Activated CD8-positive, alpha-beta memory T cell treated with anti-CD3 and anti-CD28 coated beads, Interleukin-2, amount 10 ng/mL, durations not matched to agents 7 days and 5 days (primary cell): ENCODE results near the gene FCN1. TPM values are rescaled to one million over a fixed set of nuclear protein-coding genes. Genes with fewer than 3 reads are reported as not detected.

Experiments
- ATAC-seq: fragments of 150-1000 bp; cut with Tn5 transposase; one replicate; pipeline ENCODE4 v1.10.0; 2021; ENCODE audit warnings: moderate library complexity
- CTCF ChIA-PET: fragments of 350-600 bp; sonication (Branson Sonifier 250); formaldehyde crosslinking; loops from one replicate; lab custom pipeline; 2021; ENCODE audit warnings: antibody characterized with exemption; lab: Charles Lee
- DNase-seq: peaks from one replicate; pipeline ENCODE4 v3.0.0-alpha.2; 2020
- H3K27ac Mint-ChIP-seq: one replicate; pipeline ENCODE4 v1.8.0; 2021; ENCODE audit warnings: mild to moderate bottlenecking, mixed read lengths
- H3K27me3 Mint-ChIP-seq: one replicate; pipeline ENCODE4 v1.8.0; 2021; ENCODE audit warnings: mixed read lengths
- H3K36me3 Mint-ChIP-seq: one replicate; pipeline ENCODE4 v1.8.0; 2021; ENCODE audit warnings: mild to moderate bottlenecking, mixed read lengths
- H3K4me1 Mint-ChIP-seq: one replicate; pipeline ENCODE4 v1.8.0; 2021; ENCODE audit warnings: mixed read lengths
- H3K4me3 Mint-ChIP-seq: one replicate; pipeline ENCODE4 v1.8.0; 2021; ENCODE audit warnings: mild to moderate bottlenecking, moderate library complexity, mixed read lengths
- H3K9me3 Mint-ChIP-seq: one replicate; pipeline ENCODE4 v1.8.0; 2022; ENCODE audit warnings: low read depth, mixed read lengths
- total RNA-seq, 2 experiments: library from RNA; stranded (reverse); gene quantifications; one replicate each; pipeline ENCODE4 v1.2.3, GENCODE V29; 2021

Gene FCN1
- total RNA-seq, 2 experiments from 2014 or later, result not detected

DNA sequence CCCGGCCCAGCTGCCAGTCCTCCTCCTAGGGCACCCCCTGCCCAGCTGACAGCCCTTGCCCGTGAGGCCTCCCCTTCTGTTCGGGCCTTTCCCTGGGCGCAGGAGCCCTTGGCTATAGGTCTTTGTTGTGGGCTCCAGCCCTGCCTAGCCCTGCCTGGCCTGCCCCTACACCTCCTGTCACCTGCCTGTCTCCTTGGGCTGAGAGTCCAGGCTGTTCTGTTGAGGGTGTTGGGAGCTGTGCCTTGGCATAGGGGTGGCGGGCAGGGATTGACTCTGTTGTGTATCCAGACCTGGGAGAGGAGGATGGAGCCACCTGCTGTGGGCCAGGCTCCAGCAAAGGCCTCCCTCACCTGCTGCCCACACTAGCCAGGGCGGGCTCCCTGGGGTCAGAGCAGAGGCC lies 25.5 kb downstream of the FCN1 start:
- no peak overlapping the region for H3K27ac Mint-ChIP-seq
- H3K9me3 Mint-ChIP-seq, result no peaks in the 10 kb centered on the region
- peaks cover 2% of the 10 kb centered on the region for H3K27me3 Mint-ChIP-seq
- no peaks in the 10 kb centered on the region for H3K36me3 Mint-ChIP-seq
- ATAC-seq (no peak), DNase-seq (no peak)
- H3K4me1 Mint-ChIP-seq, result no peaks in the 10 kb centered on the region
- no peak overlapping the region for H3K4me3 Mint-ChIP-seq
- CTCF ChIA-PET, result no interaction called here

DNA sequence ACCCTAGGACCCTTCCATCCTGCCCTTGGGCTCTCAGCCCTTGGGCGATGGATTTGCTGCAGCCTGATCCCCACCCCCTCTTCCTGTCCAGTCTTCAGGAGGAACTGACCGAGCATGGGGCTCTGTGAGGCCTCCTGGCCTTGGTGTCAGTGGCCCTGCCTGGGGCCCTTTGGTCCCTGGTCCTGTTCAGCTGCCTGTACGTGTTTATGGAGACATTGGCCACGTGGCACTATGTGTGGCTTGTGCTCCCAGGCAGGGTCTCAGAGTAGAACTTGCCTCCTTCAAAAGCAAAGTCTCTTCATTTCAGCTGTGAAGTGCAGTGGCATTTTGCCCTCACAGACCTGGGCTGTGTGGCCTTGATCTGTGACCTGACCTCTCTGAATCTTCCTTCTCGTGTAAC lies 26.0 kb downstream of the FCN1 start:
- DNase-seq (peak; percentile 33), ATAC-seq (no peak)
- CTCF ChIA-PET, result no interaction called here
- Mint-ChIP-seq H3K4me3 (no peak overlapping the region), H3K27me3 (peaks cover 2% of the 10 kb centered on the region), H3K9me3 (no peaks in the 10 kb centered on the region), H3K4me1 (no peaks in the 10 kb centered on the region), H3K27ac (no peak overlapping the region), H3K36me3 (no peaks in the 10 kb centered on the region)

DNA sequence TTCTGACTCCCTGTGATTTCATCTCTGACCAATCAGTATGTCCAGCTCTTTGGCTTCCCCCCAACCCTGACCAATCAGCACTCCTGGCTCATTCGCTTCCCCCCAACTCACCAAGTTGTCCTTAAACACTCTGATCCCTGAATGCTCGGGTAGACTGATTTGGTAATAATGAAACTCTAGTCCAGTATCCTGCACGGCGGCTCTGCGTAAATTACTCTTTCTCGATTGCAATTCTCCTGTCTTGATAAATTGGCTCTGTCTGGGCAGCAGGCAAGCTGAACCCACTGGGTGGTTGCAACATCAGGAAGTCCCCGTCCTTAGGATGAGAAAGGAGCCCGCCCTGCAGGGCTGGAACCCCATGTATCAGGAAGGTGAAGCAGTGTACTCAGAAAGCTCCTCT lies 26.7 kb downstream of the FCN1 start:
- Mint-ChIP-seq H3K27ac (no peak overlapping the region), H3K27me3 (peaks cover 2% of the 10 kb centered on the region), H3K4me1 (no peaks in the 10 kb centered on the region), H3K4me3 (no peak overlapping the region), H3K9me3 (no peaks in the 10 kb centered on the region), H3K36me3 (no peaks in the 10 kb centered on the region)
- ATAC-seq (no peak), DNase-seq (peak; percentile 22)
- CTCF ChIA-PET, result no interaction called here

DNA sequence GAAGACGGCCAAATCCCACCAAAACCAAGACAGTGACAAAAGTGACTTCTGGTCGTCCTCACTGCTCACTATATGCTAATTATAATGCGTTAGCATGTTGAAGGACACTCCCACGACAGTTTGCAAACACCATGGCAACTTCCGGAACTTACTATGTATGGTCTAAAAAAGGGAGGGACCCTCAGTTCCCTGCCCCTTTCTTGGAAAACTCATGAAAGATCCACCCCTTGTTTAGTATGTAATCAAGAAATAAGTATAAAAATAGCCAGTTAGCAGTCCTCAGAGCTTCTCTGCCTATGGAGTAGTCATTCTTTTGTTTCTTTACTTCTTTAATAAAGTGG lies 27.6 kb downstream of the FCN1 start:
- DNase-seq (no peak), ATAC-seq (no peak)
- no peaks in the 10 kb centered on the region for H3K36me3 Mint-ChIP-seq
- no peaks in the 10 kb centered on the region for H3K9me3 Mint-ChIP-seq
- CTCF ChIA-PET, result no interaction called here
- no peaks in the 10 kb centered on the region for H3K4me1 Mint-ChIP-seq
- H3K27ac Mint-ChIP-seq, result no peak overlapping the region
- H3K27me3 Mint-ChIP-seq, result peaks cover 2% of the 10 kb centered on the region
- H3K4me3 Mint-ChIP-seq, result no peak overlapping the region

DNA sequence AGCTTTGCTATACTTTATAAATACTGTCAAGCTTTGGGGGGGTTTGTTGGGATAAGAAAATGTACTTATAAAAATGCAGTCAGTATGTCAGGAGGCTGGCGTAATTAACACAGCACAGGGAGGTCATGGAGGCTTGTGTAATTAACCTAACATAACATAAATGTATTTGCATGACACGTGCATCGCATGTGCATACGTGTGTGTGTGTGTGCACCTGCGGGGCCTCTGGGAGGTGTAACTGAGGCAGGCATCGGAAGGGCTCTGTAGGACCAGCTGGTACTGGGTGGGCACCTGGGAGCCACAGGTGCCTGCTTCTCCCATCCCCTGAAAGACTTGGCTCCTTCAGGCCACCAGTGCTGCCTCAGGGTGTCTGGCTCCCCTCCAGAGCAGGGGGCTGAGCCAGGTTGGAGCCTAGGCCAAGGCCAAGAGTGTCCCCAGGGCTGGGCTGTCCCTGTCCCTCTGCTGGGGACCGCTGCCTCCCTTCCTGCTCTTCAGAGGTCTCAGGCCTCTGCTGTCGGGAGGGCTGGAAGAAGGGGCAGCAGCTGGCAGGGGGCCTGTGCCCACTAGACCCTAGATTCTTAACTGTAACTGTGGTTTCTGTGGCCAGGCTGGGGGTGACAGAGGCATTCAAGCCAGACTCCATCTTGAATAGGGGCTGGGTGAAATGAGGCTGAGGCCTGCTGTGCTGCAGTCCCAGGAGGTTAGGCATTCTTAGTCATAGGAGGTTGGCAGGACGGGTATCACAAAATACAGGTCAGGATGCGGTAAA lies 28.1 kb downstream of the FCN1 start:
- Mint-ChIP-seq H3K4me3 (no peak overlapping the region), H3K36me3 (no peaks in the 10 kb centered on the region), H3K9me3 (no peaks in the 10 kb centered on the region), H3K4me1 (no peaks in the 10 kb centered on the region), H3K27me3 (peaks cover 2% of the 10 kb centered on the region), H3K27ac (no peak overlapping the region)
- DNase-seq (peak; percentile 18), ATAC-seq (no peak)
- CTCF ChIA-PET, result no interaction called here

DNA sequence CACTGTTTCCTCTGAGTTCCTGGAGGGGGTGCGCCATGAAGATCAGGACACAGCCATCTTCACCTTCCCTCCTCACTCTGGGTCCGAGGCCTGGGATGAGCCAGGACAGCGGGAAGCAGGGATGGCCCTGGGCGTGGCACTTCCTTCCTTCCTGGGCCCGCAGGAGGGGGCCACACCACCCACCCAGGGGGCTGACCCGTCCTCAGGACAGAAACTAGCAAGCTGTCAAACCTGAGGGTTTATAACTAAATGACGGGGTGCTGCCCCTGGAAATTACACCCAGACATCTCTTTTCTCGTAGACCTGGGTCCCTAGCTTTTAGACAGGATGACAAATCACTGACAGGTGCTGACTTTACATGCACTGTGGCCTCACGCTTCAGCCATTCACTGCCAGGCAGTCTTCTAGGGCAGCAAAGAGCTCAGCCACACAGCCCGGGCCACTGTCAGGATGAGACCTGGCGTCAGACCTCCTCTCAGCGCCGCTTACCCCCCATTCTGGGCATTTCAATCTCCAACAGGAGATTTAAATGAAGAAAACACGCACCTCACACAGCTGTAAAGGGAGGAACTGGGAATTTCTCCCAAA lies 29.0 kb downstream of the FCN1 start:
- Mint-ChIP-seq H3K27ac (no peak overlapping the region), H3K9me3 (no peaks in the 10 kb centered on the region), H3K27me3 (peaks cover 2% of the 10 kb centered on the region), H3K4me3 (no peak overlapping the region), H3K4me1 (no peaks in the 10 kb centered on the region), H3K36me3 (no peaks in the 10 kb centered on the region)
- DNase-seq (peak; percentile 25), ATAC-seq (no peak)
- CTCF ChIA-PET, result interaction anchor here (0.9 to 1.0 kb wide), 2 partner anchors 30 to 287 kb away, joined by 3 read pairs; no protein-coding TSS in a partner anchor

DNA sequence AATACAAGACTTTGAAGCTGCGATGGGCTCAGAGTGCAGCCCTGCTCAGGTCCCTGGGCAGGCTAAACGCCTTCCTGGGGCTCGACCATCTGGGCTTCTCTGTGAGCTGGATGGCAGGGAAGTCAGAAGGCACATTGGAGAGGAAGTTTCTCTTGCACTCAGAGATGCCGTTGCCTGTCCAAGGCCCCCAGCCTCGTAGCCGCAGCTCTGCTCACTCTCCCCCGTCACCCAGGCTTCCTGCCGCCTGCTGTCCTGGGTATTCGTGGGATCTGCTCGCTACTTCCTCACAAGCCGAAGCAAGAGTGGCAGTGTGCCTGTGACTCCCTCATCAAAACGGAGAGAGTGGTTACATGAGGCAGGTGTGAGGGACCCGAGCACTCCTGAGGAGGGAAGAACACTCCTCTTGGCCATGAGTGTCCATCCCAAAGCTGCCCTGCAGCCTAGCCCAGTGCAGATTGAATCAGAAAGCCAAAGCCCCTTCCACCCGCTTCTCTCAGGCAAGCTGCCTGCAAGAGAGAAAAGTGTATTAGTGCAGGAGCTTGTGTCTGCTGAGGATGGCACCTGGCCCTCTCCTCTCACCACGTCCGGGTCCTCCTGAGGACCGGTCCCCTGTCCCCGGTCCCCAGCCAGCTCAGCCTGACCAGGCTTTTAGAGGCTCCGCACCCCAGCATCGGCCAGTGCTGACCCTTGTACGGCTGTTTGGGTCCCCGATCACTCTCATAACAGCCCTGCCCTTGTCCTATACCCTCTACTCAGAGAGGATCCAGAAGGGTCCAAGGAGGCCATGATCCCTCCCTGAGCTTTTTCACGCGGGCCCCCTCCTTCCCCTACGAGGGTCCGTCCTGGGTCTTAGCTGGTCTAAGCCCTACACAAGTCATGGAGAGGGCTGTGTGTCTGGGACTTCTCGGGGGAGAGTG lies 29.8 kb downstream of the FCN1 start:
- CTCF ChIA-PET, result interaction anchor here (0.9 to 1.0 kb wide), 2 partner anchors 29 to 286 kb away, joined by 3 read pairs; no protein-coding TSS in a partner anchor
- no peaks in the 10 kb centered on the region for H3K4me1 Mint-ChIP-seq

DNA sequence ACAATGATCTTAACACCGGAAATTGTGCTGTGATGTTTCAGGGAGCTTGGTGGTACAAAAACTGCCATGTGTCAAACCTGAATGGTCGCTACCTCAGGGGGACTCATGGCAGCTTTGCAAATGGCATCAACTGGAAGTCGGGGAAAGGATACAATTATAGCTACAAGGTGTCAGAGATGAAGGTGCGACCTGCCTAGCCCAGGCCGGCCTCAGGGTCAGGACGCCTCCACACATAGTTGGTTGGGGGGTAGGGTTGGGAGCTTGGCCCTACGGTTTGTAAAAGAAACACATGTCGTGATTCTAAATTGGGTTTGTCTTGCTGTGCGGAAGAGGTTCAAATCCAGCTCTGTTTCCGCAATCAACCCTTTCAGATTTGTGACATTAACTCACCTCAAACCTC lies 30.5 kb downstream of the FCN1 start:
- no peak overlapping the region for H3K4me3 Mint-ChIP-seq
- DNase-seq (no peak), ATAC-seq (no peak)
- H3K4me1 Mint-ChIP-seq, result no peaks in the 10 kb centered on the region
- no peaks in the 10 kb centered on the region for H3K9me3 Mint-ChIP-seq
- CTCF ChIA-PET, result no interaction called here
- H3K36me3 Mint-ChIP-seq, result no peaks in the 10 kb centered on the region
- H3K27ac Mint-ChIP-seq, result no peak overlapping the region
- H3K27me3 Mint-ChIP-seq, result peaks cover 2% of the 10 kb centered on the region

More for the DNA sequence above, 29.8 kb downstream of the FCN1 start:
- DNase-seq (no peak), ATAC-seq (no peak)
- Mint-ChIP-seq H3K4me3 (no peak overlapping the region), H3K27ac (no peak overlapping the region), H3K36me3 (no peaks in the 10 kb centered on the region), H3K9me3 (no peaks in the 10 kb centered on the region), H3K27me3 (peaks cover 2% of the 10 kb centered on the region)

DNA sequence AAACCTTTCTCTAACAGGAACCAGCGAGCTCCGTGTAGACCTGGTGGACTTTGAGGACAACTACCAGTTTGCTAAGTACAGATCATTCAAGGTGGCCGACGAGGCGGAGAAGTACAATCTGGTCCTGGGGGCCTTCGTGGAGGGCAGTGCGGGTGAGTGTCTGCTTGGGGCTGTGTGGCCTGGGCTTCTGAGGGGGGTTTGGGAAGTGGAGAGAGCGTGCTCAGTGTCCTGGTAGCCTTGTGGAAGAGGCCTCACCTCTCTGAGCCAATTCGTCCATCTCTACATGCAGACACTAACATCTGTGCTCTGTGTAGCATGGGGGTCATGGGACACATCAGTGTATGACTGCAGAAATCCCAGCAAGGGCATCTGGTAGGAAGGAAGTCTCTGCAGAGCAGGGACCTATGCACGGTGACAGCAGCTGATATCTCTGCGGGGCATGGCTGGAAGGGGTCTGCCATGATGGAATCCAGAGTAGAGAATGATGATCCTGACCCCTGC lies 31.2 kb downstream of the FCN1 start:
- ATAC-seq (no peak), DNase-seq (peak; percentile 25)
- Mint-ChIP-seq H3K4me1 (no peaks in the 10 kb centered on the region), H3K27me3 (peaks cover 2% of the 10 kb centered on the region), H3K27ac (no peak overlapping the region), H3K36me3 (no peaks in the 10 kb centered on the region), H3K4me3 (no peak overlapping the region), H3K9me3 (no peaks in the 10 kb centered on the region)
- CTCF ChIA-PET, result no interaction called here

DNA sequence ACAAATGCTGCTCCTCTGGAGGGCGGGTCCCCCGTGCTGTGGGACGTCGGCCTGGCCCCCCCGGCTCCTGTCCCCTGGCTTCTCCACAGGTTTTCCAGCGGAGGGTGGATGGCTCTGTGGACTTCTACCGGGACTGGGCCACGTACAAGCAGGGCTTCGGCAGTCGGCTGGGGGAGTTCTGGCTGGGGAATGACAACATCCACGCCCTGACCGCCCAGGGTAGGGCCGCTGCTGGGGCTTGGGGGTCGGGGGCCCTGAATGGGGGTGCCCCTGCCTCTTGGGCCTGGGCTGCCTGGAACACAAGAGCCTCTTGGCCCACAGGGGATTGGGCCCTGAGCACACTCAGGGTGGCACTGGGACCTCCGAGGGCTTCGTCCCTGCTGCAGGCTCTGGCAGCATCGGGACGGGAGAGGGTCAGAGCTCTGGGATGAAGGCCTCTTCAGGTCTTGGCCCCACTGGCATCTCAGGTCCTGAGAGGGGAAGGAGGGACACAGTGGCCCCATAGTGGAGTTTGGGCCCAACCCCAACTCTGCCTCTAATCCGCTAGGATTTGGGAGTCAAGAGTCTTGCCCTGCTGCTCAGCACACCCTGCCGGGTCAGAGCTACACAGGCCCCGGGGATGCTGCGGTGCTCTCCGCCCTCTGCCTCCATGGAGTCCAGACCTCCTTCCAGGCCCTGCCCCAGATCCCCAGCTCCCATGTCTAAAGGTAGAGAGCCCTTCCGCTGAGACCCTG lies 31.9 kb downstream of the FCN1 start:
- Mint-ChIP-seq H3K27me3 (peaks cover 2% of the 10 kb centered on the region), H3K4me1 (no peaks in the 10 kb centered on the region), H3K27ac (no peak overlapping the region), H3K4me3 (no peak overlapping the region), H3K9me3 (no peaks in the 10 kb centered on the region), H3K36me3 (no peaks in the 10 kb centered on the region)
- DNase-seq, result no peak
- CTCF ChIA-PET, result no interaction called here
- no peak for ATAC-seq

DNA sequence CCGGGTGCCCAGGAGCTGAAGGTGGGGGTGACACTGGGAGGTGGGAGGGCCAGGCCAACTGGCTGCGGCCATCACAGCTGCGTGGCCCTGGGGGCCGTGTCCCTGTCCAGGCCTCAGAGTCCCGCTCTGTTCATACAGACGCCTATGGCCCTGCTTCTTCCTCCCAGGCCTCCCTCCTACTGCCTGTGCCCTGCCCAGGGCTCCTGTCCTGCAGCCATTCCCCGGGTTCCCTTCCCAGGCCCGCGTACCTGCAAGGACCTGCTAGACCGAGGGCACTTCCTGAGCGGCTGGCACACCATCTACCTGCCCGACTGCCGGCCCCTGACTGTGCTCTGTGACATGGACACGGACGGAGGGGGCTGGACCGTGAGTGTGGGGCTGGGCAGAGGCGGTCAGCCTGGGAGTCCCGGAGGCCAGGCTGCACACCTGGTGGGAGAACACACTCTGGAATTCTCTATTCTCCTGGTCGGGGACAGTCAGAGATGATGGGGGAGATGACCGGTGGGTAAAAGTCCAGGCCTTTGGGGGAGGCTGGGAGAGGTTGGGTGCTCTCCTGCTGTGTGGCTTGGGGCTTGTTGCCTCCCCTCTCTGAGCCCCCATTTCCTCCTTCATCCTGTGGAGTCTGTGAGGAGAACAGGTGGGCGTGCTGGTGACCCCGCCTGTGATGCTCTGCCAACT lies 32.6 kb downstream of the FCN1 start:
- no peak for ATAC-seq
- CTCF ChIA-PET, result no interaction called here
- Mint-ChIP-seq H3K9me3 (no peaks in the 10 kb centered on the region), H3K4me1 (no peaks in the 10 kb centered on the region), H3K36me3 (no peaks in the 10 kb centered on the region), H3K27me3 (peaks cover 2% of the 10 kb centered on the region), H3K27ac (no peak overlapping the region), H3K4me3 (no peak overlapping the region)
- DNase-seq, result peak; percentile 19

DNA sequence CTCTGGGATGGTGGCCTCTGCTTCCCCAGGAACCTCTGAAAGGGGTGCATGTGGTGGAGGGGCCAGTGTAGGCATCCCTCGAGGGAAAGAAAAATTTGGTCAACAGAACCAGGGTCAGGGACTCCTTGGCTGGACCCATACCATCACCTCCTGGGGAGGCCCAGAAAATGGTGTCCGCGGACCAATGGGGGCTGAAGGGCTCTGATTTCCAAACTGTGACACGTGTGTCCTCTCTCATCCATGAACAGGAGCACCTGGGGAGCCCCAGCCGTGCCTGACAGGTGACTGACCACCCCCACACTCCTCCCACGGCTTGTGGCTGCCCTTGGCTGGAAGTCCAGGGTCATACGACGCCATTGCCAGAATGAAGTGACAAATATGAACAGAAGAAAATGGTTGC lies 33.2 kb downstream of the FCN1 start:
- H3K36me3 Mint-ChIP-seq, result no peaks in the 10 kb centered on the region
- H3K9me3 Mint-ChIP-seq, result no peaks in the 10 kb centered on the region
- CTCF ChIA-PET, result no interaction called here
- H3K27ac Mint-ChIP-seq, result no peak overlapping the region
- H3K4me1 Mint-ChIP-seq, result no peaks in the 10 kb centered on the region
- DNase-seq, result peak; percentile 29
- ATAC-seq, result no peak
- peaks cover 2% of the 10 kb centered on the region for H3K27me3 Mint-ChIP-seq
- no peak overlapping the region for H3K4me3 Mint-ChIP-seq
